Trophoblast cell (in vitro differentiated cells and primary cell): ENCODE data around the gene UPK3A.

ENCODE experiments used
- DNase-seq, 2 donors: peaks; one replicate each; pipeline ENCODE4 v3.0.0-alpha.2; 2016
- H2AFZ ChIP-seq: 2 replicates; pipeline ENCODE4 v1.6.1; 2013; ENCODE audit warnings: low read length, moderate library complexity, mild to moderate bottlenecking; ENCODE audit not compliant: insufficient read depth, poor library complexity
- H2AK5ac ChIP-seq: 2 replicates; pipeline ENCODE4 v1.6.1; 2013; ENCODE audit warnings: mild to moderate bottlenecking, low read length
- H2BK120ac ChIP-seq: 2 replicates; pipeline ENCODE4 v1.6.1; 2013; ENCODE audit warnings: low read length, mild to moderate bottlenecking, moderate library complexity; ENCODE audit not compliant: insufficient read depth, poor library complexity
- H2BK12ac ChIP-seq: 2 replicates; pipeline ENCODE4 v1.6.1; 2013; ENCODE audit warnings: mild to moderate bottlenecking, low read length, moderate library complexity
- H2BK5ac ChIP-seq: 2 replicates; pipeline ENCODE4 v1.6.1; 2013; ENCODE audit warnings: low read length, low read depth, moderate library complexity, mild to moderate bottlenecking; ENCODE audit not compliant: poor library complexity
- H3K14ac ChIP-seq: 2 replicates; pipeline ENCODE4 v1.6.1; 2013; ENCODE audit warnings: mild to moderate bottlenecking, low read length
- H3K18ac ChIP-seq: 2 replicates; pipeline ENCODE4 v1.6.1; 2013; ENCODE audit warnings: mild to moderate bottlenecking, low read length
- H3K23ac ChIP-seq: 2 replicates; pipeline ENCODE4 v1.6.1; 2013; ENCODE audit warnings: low read length
- H3K27ac ChIP-seq: 2 replicates; pipeline ENCODE4 v1.5.1; 2013; ENCODE audit warnings: low read depth, mild to moderate bottlenecking, inconsistent platforms, low read length, moderate library complexity
- H3K27me3 ChIP-seq: 2 replicates; pipeline ENCODE4 v1.6.1; 2013; ENCODE audit warnings: inconsistent platforms, mild to moderate bottlenecking, low read length, moderate library complexity; ENCODE audit not compliant: insufficient read depth
- H3K36me3 ChIP-seq, 2 experiments: 1 replicate in 1 of 2; 2 replicates in 1 of 2; pipeline ENCODE4 v1.6.1; 2013; ENCODE audit warnings: low read length in 2 of 2, mild to moderate bottlenecking in 2 of 2, moderate library complexity in 1 of 2; ENCODE audit not compliant: insufficient read depth in 2 of 2, control insufficient read depth in 1 of 2
- H3K4ac ChIP-seq: 2 replicates; pipeline ENCODE4 v1.6.1; 2013; ENCODE audit warnings: low read depth, mild to moderate bottlenecking, low read length, moderate library complexity
- H3K4me1 ChIP-seq, 2 experiments: 1 replicate in 1 of 2; 2 replicates in 1 of 2; pipeline ENCODE4 v1.6.1; 2013; ENCODE audit warnings: low read length in 2 of 2, mild to moderate bottlenecking in 2 of 2, moderate library complexity in 1 of 2; ENCODE audit not compliant: insufficient read depth in 2 of 2, control insufficient read depth in 1 of 2
- H3K4me2 ChIP-seq: 2 replicates; pipeline ENCODE4 v1.6.1; 2013; ENCODE audit warnings: inconsistent platforms, mild to moderate bottlenecking, low read length, moderate library complexity
- H3K4me3 ChIP-seq: 2 replicates; pipeline ENCODE4 v1.5.1; 2013; ENCODE audit warnings: mild to moderate bottlenecking, low read depth, low read length, inconsistent platforms
- H3K79me1 ChIP-seq: one replicate; pipeline ENCODE4 v1.6.1; 2013; ENCODE audit warnings: low read length
- H3K79me2 ChIP-seq: 2 replicates; pipeline ENCODE4 v1.6.1; 2013; ENCODE audit warnings: low read length, mild to moderate bottlenecking; ENCODE audit not compliant: control insufficient read depth, insufficient read depth, poor library complexity
- H3K9ac ChIP-seq: 2 replicates; pipeline ENCODE4 v1.6.1; 2013; ENCODE audit warnings: mild to moderate bottlenecking, low read length
- H3K9me3 ChIP-seq: 2 replicates; pipeline ENCODE4 v1.6.1; 2013; ENCODE audit warnings: low read depth, mild to moderate bottlenecking, control low read depth, inconsistent platforms, low read length; ENCODE audit not compliant: insufficient read depth
- H4K12ac ChIP-seq: 2 replicates; pipeline ENCODE4 v1.6.1; 2013; ENCODE audit warnings: low read depth, mild to moderate bottlenecking, low read length, moderate library complexity
- H4K8ac ChIP-seq: 2 replicates; pipeline ENCODE4 v1.6.1; 2013; ENCODE audit warnings: low read depth, mild to moderate bottlenecking, low read length, moderate library complexity
- H4K91ac ChIP-seq: one replicate; pipeline ENCODE4 v1.6.1; 2013; ENCODE audit warnings: low read depth, mild to moderate bottlenecking, low read length, moderate library complexity
- WGBS: extraction: QIAGEN DNeasy Blood & Tissue Kit; methylation state at CpG from one replicate; pipeline ENCODE4 v1.1.7; 2013; ENCODE audit warnings: missing lambda C conversion rate; ENCODE audit not compliant: insufficient read length, insufficient coverage; ENCODE audit errors: extremely low coverage; 5-methylcytosine and 5-hydroxymethylcytosine counted together

The UPK3A gene

GRCh38 chr22:45308391-45308956 lies 23.7 kb downstream of the UPK3A start:
- Histone ChIP-seq H4K91ac (peak overlapping the region; percentile 79), H3K18ac (no peak overlapping the region), H2BK12ac (no peak overlapping the region), H4K12ac (peak overlapping the region; percentile 11), H2AK5ac (no peak overlapping the region), H3K27me3 (no peaks in the 10 kb centered on the region), H3K14ac (no peak overlapping the region), H3K36me3 (no peaks in the 10 kb centered on the region), H2AFZ (peak overlapping the region; percentile 64), H3K9me3 (peaks cover 3% of the 10 kb centered on the region), H2BK5ac (no peak overlapping the region), H3K27ac (no peak overlapping the region), H4K8ac (peak overlapping the region; percentile 73), H3K4me2 (no peak overlapping the region), H3K79me1 (peaks cover 14% of the 10 kb centered on the region), H3K9ac (no peak overlapping the region), H3K79me2 (peaks cover 15% of the 10 kb centered on the region), H3K4me3 (peak overlapping the region; percentile 34), H3K4me1 (peaks cover 19 to 27% of the 10 kb centered on the region in 2 experiments), H3K23ac (no peak overlapping the region), H2BK120ac (no peak overlapping the region), H3K4ac (no peak overlapping the region)
- no CpG with 5 or more reads among the region's 6 CpGs for WGBS
- no peak for DNase-seq

- Histone ChIP-seq H2BK5ac (no peak overlapping the region), H3K79me2 (peaks cover 17% of the 10 kb centered on the region), H3K9ac (peak overlapping the region; percentile 14), H3K4me2 (peak overlapping the region; percentile 78), H3K36me3 (no peaks in the 10 kb centered on the region), H3K4me1 (peaks cover 20 to 28% of the 10 kb centered on the region in 2 experiments), H2AK5ac (peak overlapping the region; percentile 56), H3K27ac (peak overlapping the region; percentile 19), H3K14ac (peak overlapping the region; percentile 75), H3K79me1 (peaks cover 14% of the 10 kb centered on the region), H4K12ac (peak overlapping the region; percentile 5), H2BK12ac (peak overlapping the region; percentile 47), H3K4me3 (peak overlapping the region; percentile 51), H3K27me3 (no peaks in the 10 kb centered on the region), H3K9me3 (peaks cover 3% of the 10 kb centered on the region), H2BK120ac (peak overlapping the region; percentile 26), H3K18ac (peak overlapping the region; percentile 52), H4K91ac (peak overlapping the region; percentile 79), H3K23ac (no peak overlapping the region), H4K8ac (peak overlapping the region; percentile 73), H2AFZ (peak overlapping the region; percentile 64), H3K4ac (no peak overlapping the region)
- no CpG with 5 or more reads among the region's 25 CpGs for WGBS
- no peak for DNase-seq
Observed at GRCh38 chr22:45308957-45309421, 24.2 kb downstream of the UPK3A start.

- H4K8ac ChIP-seq: peak within 1 kb of the TSS; percentile 73
- H3K4me3 ChIP-seq: peak within 1 kb of the TSS; percentile 83
- WGBS: no CpG with 5 or more reads among the region's 95 CpGs
- H4K12ac ChIP-seq: peak within 1 kb of the TSS; percentile 22
- peak within 1 kb of the TSS; percentile 64 for H2AFZ ChIP-seq
- H3K9ac ChIP-seq: peak within 1 kb of the TSS; percentile 68
- peaks cover 24 to 32% of the 10 kb centered on the region in 2 experiments for H3K4me1 ChIP-seq
- peak within 1 kb of the TSS; percentile 79 for H4K91ac ChIP-seq
- peaks cover 14% of the 10 kb centered on the region for H3K79me1 ChIP-seq
- H2BK12ac ChIP-seq: peak within 1 kb of the TSS; percentile 47
- peak within 1 kb of the TSS; percentile 26 for H2BK120ac ChIP-seq
- H3K4me2 ChIP-seq: peak within 1 kb of the TSS; percentile 94
- peak within 1 kb of the TSS; percentile 94 for H3K4ac ChIP-seq
- peak within 1 kb of the TSS; percentile 73 for H3K27ac ChIP-seq
- H3K9me3 ChIP-seq: peaks cover 3% of the 10 kb centered on the region
- peak; percentile 87 to 98 for DNase-seq
- H3K14ac ChIP-seq: peak within 1 kb of the TSS; percentile 75
- H3K36me3 ChIP-seq: no peaks in the 10 kb centered on the region
- H3K23ac ChIP-seq: no peak within 1 kb of the TSS
- H2AK5ac ChIP-seq: peak within 1 kb of the TSS; percentile 56
- peaks cover 17% of the 10 kb centered on the region for H3K79me2 ChIP-seq
- H3K27me3 ChIP-seq: no peaks in the 10 kb centered on the region
- peak within 1 kb of the TSS; percentile 31 for H2BK5ac ChIP-seq
- peak within 1 kb of the TSS; percentile 73 for H3K18ac ChIP-seq
Observed at GRCh38 chr22:45309422-45310227, 24.9 kb downstream of the UPK3A start, which contains the start of gene FAM118A. FAM118A (plus strand) TSS chr22:45309934; CDS start chr22:45322380, 12,446 bp downstream.

- Histone ChIP-seq H4K91ac (peak overlapping the region; percentile 75), H2BK12ac (peak overlapping the region; percentile 29), H2AFZ (peak overlapping the region; percentile 23), H2BK5ac (peak overlapping the region; percentile 31), H3K4me3 (peak overlapping the region; percentile 83), H3K23ac (no peak overlapping the region), H3K79me2 (peaks cover 17% of the 10 kb centered on the region), H3K79me1 (peaks cover 14% of the 10 kb centered on the region), H3K27ac (peak overlapping the region; percentile 73), H3K9ac (peak overlapping the region; percentile 68), H4K12ac (peak overlapping the region; percentile 3), H3K4ac (peak overlapping the region; percentile 94), H2BK120ac (no peak overlapping the region), H3K18ac (peak overlapping the region; percentile 73), H3K9me3 (peaks cover 3% of the 10 kb centered on the region), H3K36me3 (no peaks in the 10 kb centered on the region), H3K27me3 (no peaks in the 10 kb centered on the region), H3K14ac (peak overlapping the region; percentile 70), H3K4me2 (peak overlapping the region; percentile 94), H3K4me1 (peaks cover 24 to 32% of the 10 kb centered on the region in 2 experiments), H2AK5ac (no peak overlapping the region), H4K8ac (peak overlapping the region; percentile 6)
- no CpG with 5 or more reads among the region's 33 CpGs for WGBS
- DNase-seq: no peak
Observed at GRCh38 chr22:45310331-45310976, 25.7 kb downstream of the UPK3A start.
